Kidney (tissue), 14 donors: ENCODE data around the gene NRAS. TPM values are rescaled to one million over a fixed set of nuclear protein-coding genes. Genes with fewer than 3 reads are reported as not detected.

Experiments used
- DNase-seq, 5 donors: peaks; one replicate each; pipeline ENCODE4 v3.0.0-alpha.2; 2013 to 2020
- FAIRE-seq: peaks from 2 replicates; lab custom pipeline; 2012; peaks lifted over from hg19 to GRCh38; lab: Jason Lieb, UNC
- H3K27ac ChIP-seq, 2 donors: one replicate each; pipeline ENCODE4 v1.7.0; 2013; ENCODE audit warnings: low read depth in 2 of 2, low read length in 2 of 2, inconsistent platforms in 1 of 2
- H3K27me3 ChIP-seq: one replicate; pipeline ENCODE4 v1.7.1; 2013; ENCODE audit warnings: low read length, inconsistent platforms; ENCODE audit not compliant: control insufficient read depth, insufficient read depth
- H3K36me3 ChIP-seq, 3 donors: one replicate each; pipeline versions ENCODE4 v1.7.0 to v1.7.1; 2013; ENCODE audit warnings: low read length in 3 of 3, control low read depth in 1 of 3, inconsistent platforms in 1 of 3; ENCODE audit not compliant: insufficient read depth in 3 of 3, control insufficient read depth in 2 of 3
- H3K4me1 ChIP-seq, 3 donors: one replicate each; pipeline versions ENCODE4 v1.7.0 to v1.7.1; 2013; ENCODE audit warnings: low read length in 3 of 3, inconsistent platforms in 1 of 3, low read depth in 1 of 3; ENCODE audit not compliant: control insufficient read depth in 2 of 3, insufficient read depth in 2 of 3
- H3K4me3 ChIP-seq, 3 donors: one replicate each; pipeline versions ENCODE4 v1.7.0 to v1.8.1; 2013; ENCODE audit warnings: low read length in 3 of 3, control low read depth in 1 of 3, inconsistent platforms in 1 of 3
- H3K9ac ChIP-seq, 3 donors: one replicate each; pipeline versions ENCODE4 v1.7.0 to v1.7.1; 2013; ENCODE audit warnings: low read length in 3 of 3, control low read depth in 1 of 3, inconsistent platforms in 1 of 3
- H3K9me3 ChIP-seq, 3 donors: one replicate each; pipeline versions ENCODE4 v1.7.0 to v1.7.1; 2013; ENCODE audit warnings: low read length in 3 of 3, control low read depth in 1 of 3, inconsistent platforms in 1 of 3; ENCODE audit not compliant: control insufficient read depth in 2 of 3, insufficient read depth in 1 of 3
- CTCF ChIP-seq: IDR thresholded peaks from 3 replicates; pipeline ENCODE4 v1.5.1; 2012; ENCODE audit warnings: mild to moderate bottlenecking, moderate library complexity, borderline replicate concordance; ENCODE audit not compliant: insufficient read depth; ENCODE audit errors: extremely low read depth
- intact Hi-C: fragments of 100-400 bp; cut with DNase I; formaldehyde crosslinking; loops from one replicate; pipeline ENCODE4 v1.11.1; 2022
- polyA plus RNA-seq: library from polyadenylated mRNA; stranded (reverse); fragments of 350-450 nt; fragmentation: Illumina TruSeq; extraction: RNeasy Lipid Tissue Mini Kit (QIAGEN cat#74804); gene quantifications from one replicate; pipeline ENCODE4 v1.2.3, GENCODE V29; 2014; ENCODE audit warnings: low read depth, low replicate concordance; ENCODE audit not compliant: insufficient read depth
- total RNA-seq: library from RNA; stranded (reverse); fragmentation: NEBNext Ultra II Directional; extraction: Animal tissue kit (Norgen Biotek cat#: 25700); gene quantifications from one replicate; pipeline ENCODE4 v1.2.1, GENCODE V29; 2021
- donor health status: control.
- donor health status: control.
- donor health status: control.
- donor health status: control.
- donor health status: control.
- donor health status: DM: yes; HTN: yes; CAD: no.
- donor health status: Normal renal cell carcinoma (clear cell type).

NRAS gene
- total and polyA plus RNA-seq, 2 donors from 2014 or later, result 13.3 to 35.2 TPM

- no peak overlapping the region for H3K4me3 ChIP-seq
- DNase-seq (peak in 2 of 5 donors; percentile 5 to 9), FAIRE-seq (no peak)
- intact Hi-C loops, result no loop called here
- H3K4me1 ChIP-seq, result peaks cover 0 to 4% (median 0%) of the 10 kb centered on the region in 3 donors
- H3K27me3 ChIP-seq, result no peaks in the 10 kb centered on the region
- no peaks in the 10 kb centered on the region for H3K36me3 ChIP-seq
- no peak for TF ChIP-seq CTCF
- H3K9me3 ChIP-seq, result no peaks in the 10 kb centered on the region
- no peak overlapping the region for H3K27ac ChIP-seq
- no peak overlapping the region for H3K9ac ChIP-seq
Measured at GRCh38 chr1:114671011-114671938, 45.3 kb downstream of the NRAS start.

GRCh38 chr1:114670083-114671010 is 46.2 kb downstream of the NRAS start:
- no peaks in the 10 kb centered on the region for H3K36me3 ChIP-seq
- peak overlapping the region; percentile 0 to 14 for H3K27ac ChIP-seq
- TF ChIP-seq CTCF, result no peak
- intact Hi-C loops, result no loop called here
- H3K9me3 ChIP-seq, result no peaks in the 10 kb centered on the region
- FAIRE-seq, result no peak
- peak overlapping the region; percentile 74 to 82 (median 75) for H3K4me3 ChIP-seq
- H3K27me3 ChIP-seq, result no peaks in the 10 kb centered on the region
- H3K9ac ChIP-seq, result peak overlapping the region; percentile 60 to 85 (median 83)
- peak; percentile 92 to 97 (median 94) for DNase-seq
- H3K4me1 ChIP-seq, result peaks cover 0 to 4% (median 0%) of the 10 kb centered on the region in 3 donors

GRCh38 chr1:114669562-114670082 is 46.9 kb downstream of the NRAS start, which contains the start of gene DENND2C:
DENND2C (minus strand) TSS chr1:114670049; CDS start chr1:114625984, 44,065 bp downstream.
- no peak for TF ChIP-seq CTCF
- Histone ChIP-seq H3K27me3 (no peaks in the 10 kb centered on the region), H3K9me3 (no peaks in the 10 kb centered on the region), H3K4me1 (peaks cover 0 to 4% (median 0%) of the 10 kb centered on the region in 3 donors), H3K4me3 (peak within 1 kb of the TSS; percentile 74 to 82 (median 75)), H3K9ac (peak within 1 kb of the TSS; percentile 60 to 85 (median 83)), H3K36me3 (no peaks in the 10 kb centered on the region), H3K27ac (peak within 1 kb of the TSS; percentile 14 to 65)
- intact Hi-C loops, result no loop called here
- DNase-seq, result no peak
- FAIRE-seq, result no peak
